A549 (cell line): ENCODE data around the gene OSGEP.

Experiments
- BHLHE40 ChIP-seq: IDR thresholded peaks from 2 replicates; pipeline ENCODE4 v1.6.1; 2012; ENCODE audit warnings: low read depth, low read length, inconsistent platforms
- CBX2 ChIP-seq: fragments of 200-600 bp; sonication (generic); IDR thresholded peaks from 2 replicates; pipeline ENCODE4 v1.6.1; 2016; ENCODE audit warnings: low read depth, mild to moderate bottlenecking, borderline replicate concordance
- CEBPB ChIP-seq, 2 experiments: fragments of >200 bp in 1 of 2; sonication (Bioruptor Twin) in 1 of 2; formaldehyde crosslinking in 1 of 2; IDR thresholded peaks; 2 replicates each; pipeline ENCODE4 v1.6.1; 2012 to 2016
- EP300 ChIP-seq, 2 experiments: fragments of >200 bp; sonication (Bioruptor Twin); formaldehyde crosslinking; IDR thresholded peaks; 2 replicates in 1 of 2; 3 replicates in 1 of 2; pipeline ENCODE4 v1.6.1; 2016 to 2017
- FOSL2 ChIP-seq, 2 experiments: fragments of 450-650 bp in 1 of 2; fragments of >200 bp in 1 of 2; sonication (Bioruptor Twin) in 1 of 2; formaldehyde crosslinking; IDR thresholded peaks; 2 replicates each; pipeline versions ENCODE4 v1.5.0 to v1.6.1; 2016 to 2020; ENCODE audit warnings: mild to moderate bottlenecking in 1 of 2, moderate library complexity in 1 of 2
- MYC ChIP-seq: IDR thresholded peaks from 2 replicates; pipeline ENCODE4 v1.6.1; 2012; ENCODE audit warnings: mild to moderate bottlenecking, inconsistent platforms, low read length, improper control_type of control experiment, borderline replicate concordance
- NFE2L2 ChIP-seq: fragments of 150-350 bp; conservative IDR thresholded peaks from 2 replicates; pipeline ENCODE4 v1.6.1; 2014; ENCODE audit warnings: low read length
- RFX5 ChIP-seq: fragments of 450-650 bp; IDR thresholded peaks from 2 replicates; pipeline ENCODE4 v1.7.1; 2014; ENCODE audit warnings: antibody characterized with exemption, mild to moderate bottlenecking, moderate library complexity
- TF ChIP-seq, protein P1 (sequence below): fragments of >200 bp; sonication (Bioruptor Twin); formaldehyde crosslinking; IDR thresholded peaks from 3 replicates; pipeline ENCODE4 v1.5.1; 2016
- TF ChIP-seq, protein P2 (sequence below): IDR thresholded peaks from 2 replicates; pipeline ENCODE4 v1.6.1; 2012; ENCODE audit warnings: low read depth, borderline replicate concordance
- TF ChIP-seq, protein P3 (sequence below): fragments of 200-600 bp; sonication (generic); IDR thresholded peaks from 2 replicates; pipeline ENCODE4 v1.6.1; 2016; ENCODE audit warnings: antibody characterized with exemption, mild to moderate bottlenecking, moderate library complexity
- TF ChIP-seq, protein P4 (sequence below): fragments of 450-650 bp; IDR thresholded peaks from 2 replicates; pipeline ENCODE4 v1.6.1; 2014; ENCODE audit warnings: antibody characterized with exemption

- no peak for TF ChIP-seq FOSL2 (IDR thresholded peaks at IDR 0.05)
- TF ChIP-seq FOSL2 (CRISPR knock-in tag; IDR thresholded peaks at IDR 0.05) = no peak
- no peak for TF ChIP-seq MYC
- TF ChIP-seq CBX2 = no peak
- TF ChIP-seq, protein P1, sequence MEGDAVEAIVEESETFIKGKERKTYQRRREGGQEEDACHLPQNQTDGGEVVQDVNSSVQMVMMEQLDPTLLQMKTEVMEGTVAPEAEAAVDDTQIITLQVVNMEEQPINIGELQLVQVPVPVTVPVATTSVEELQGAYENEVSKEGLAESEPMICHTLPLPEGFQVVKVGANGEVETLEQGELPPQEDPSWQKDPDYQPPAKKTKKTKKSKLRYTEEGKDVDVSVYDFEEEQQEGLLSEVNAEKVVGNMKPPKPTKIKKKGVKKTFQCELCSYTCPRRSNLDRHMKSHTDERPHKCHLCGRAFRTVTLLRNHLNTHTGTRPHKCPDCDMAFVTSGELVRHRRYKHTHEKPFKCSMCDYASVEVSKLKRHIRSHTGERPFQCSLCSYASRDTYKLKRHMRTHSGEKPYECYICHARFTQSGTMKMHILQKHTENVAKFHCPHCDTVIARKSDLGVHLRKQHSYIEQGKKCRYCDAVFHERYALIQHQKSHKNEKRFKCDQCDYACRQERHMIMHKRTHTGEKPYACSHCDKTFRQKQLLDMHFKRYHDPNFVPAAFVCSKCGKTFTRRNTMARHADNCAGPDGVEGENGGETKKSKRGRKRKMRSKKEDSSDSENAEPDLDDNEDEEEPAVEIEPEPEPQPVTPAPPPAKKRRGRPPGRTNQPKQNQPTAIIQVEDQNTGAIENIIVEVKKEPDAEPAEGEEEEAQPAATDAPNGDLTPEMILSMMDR = no peak
- TF ChIP-seq EP300 (IDR thresholded peaks at IDR 0.05) = no peak
- TF ChIP-seq, protein P2, sequence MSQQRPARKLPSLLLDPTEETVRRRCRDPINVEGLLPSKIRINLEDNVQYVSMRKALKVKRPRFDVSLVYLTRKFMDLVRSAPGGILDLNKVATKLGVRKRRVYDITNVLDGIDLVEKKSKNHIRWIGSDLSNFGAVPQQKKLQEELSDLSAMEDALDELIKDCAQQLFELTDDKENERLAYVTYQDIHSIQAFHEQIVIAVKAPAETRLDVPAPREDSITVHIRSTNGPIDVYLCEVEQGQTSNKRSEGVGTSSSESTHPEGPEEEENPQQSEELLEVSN = no peak
- no peak for TF ChIP-seq CEBPB (IDR thresholded peaks at IDR 0.05)
- no peak for TF ChIP-seq NFE2L2
- TF ChIP-seq, protein P3, sequence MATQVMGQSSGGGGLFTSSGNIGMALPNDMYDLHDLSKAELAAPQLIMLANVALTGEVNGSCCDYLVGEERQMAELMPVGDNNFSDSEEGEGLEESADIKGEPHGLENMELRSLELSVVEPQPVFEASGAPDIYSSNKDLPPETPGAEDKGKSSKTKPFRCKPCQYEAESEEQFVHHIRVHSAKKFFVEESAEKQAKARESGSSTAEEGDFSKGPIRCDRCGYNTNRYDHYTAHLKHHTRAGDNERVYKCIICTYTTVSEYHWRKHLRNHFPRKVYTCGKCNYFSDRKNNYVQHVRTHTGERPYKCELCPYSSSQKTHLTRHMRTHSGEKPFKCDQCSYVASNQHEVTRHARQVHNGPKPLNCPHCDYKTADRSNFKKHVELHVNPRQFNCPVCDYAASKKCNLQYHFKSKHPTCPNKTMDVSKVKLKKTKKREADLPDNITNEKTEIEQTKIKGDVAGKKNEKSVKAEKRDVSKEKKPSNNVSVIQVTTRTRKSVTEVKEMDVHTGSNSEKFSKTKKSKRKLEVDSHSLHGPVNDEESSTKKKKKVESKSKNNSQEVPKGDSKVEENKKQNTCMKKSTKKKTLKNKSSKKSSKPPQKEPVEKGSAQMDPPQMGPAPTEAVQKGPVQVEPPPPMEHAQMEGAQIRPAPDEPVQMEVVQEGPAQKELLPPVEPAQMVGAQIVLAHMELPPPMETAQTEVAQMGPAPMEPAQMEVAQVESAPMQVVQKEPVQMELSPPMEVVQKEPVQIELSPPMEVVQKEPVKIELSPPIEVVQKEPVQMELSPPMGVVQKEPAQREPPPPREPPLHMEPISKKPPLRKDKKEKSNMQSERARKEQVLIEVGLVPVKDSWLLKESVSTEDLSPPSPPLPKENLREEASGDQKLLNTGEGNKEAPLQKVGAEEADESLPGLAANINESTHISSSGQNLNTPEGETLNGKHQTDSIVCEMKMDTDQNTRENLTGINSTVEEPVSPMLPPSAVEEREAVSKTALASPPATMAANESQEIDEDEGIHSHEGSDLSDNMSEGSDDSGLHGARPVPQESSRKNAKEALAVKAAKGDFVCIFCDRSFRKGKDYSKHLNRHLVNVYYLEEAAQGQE = no peak
- TF ChIP-seq, protein P4, sequence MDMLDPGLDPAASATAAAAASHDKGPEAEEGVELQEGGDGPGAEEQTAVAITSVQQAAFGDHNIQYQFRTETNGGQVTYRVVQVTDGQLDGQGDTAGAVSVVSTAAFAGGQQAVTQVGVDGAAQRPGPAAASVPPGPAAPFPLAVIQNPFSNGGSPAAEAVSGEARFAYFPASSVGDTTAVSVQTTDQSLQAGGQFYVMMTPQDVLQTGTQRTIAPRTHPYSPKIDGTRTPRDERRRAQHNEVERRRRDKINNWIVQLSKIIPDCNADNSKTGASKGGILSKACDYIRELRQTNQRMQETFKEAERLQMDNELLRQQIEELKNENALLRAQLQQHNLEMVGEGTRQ = no peak
- TF ChIP-seq BHLHE40 = no peak
- TF ChIP-seq RFX5 = no peak
Measured at GRCh38 chr14:20486684-20487395, 32.2 kb upstream of the OSGEP start.
